Muscle layer of duodenum (tissue), 2 donors: ENCODE data around the gene EIF4G2.

Source experiments
- H3K27ac ChIP-seq: one replicate; pipeline ENCODE4 v1.7.0; 2013; ENCODE audit warnings: mild to moderate bottlenecking, low read length
- H3K27me3 ChIP-seq: one replicate; pipeline ENCODE4 v1.7.0; 2013; ENCODE audit warnings: low read depth, mild to moderate bottlenecking, control low read depth, low read length
- H3K36me3 ChIP-seq, 2 donors: one replicate each; pipeline ENCODE4 v1.7.0; 2013; ENCODE audit warnings: low read length in 2 of 2, control low read depth in 1 of 2, mild to moderate bottlenecking in 1 of 2; ENCODE audit not compliant: insufficient read depth in 2 of 2, control insufficient read depth in 1 of 2
- H3K4me1 ChIP-seq, 2 donors: one replicate each; pipeline ENCODE4 v1.7.0; 2013; ENCODE audit warnings: low read length in 2 of 2, mild to moderate bottlenecking in 2 of 2, control low read depth in 1 of 2, moderate library complexity in 1 of 2; ENCODE audit not compliant: insufficient read depth in 2 of 2, control insufficient read depth in 1 of 2
- H3K4me3 ChIP-seq, 2 donors: one replicate each; pipeline ENCODE4 v1.7.0; 2013; ENCODE audit warnings: low read length in 2 of 2, low read depth in 1 of 2, mild to moderate bottlenecking in 1 of 2
- H3K9me3 ChIP-seq, 2 donors: one replicate each; pipeline ENCODE4 v1.7.0; 2013; ENCODE audit warnings: low read length in 2 of 2, control low read depth in 1 of 2, mild to moderate bottlenecking in 1 of 2; ENCODE audit not compliant: control insufficient read depth in 1 of 2
- donor health status: healthy.

EIF4G2 gene

DNA sequence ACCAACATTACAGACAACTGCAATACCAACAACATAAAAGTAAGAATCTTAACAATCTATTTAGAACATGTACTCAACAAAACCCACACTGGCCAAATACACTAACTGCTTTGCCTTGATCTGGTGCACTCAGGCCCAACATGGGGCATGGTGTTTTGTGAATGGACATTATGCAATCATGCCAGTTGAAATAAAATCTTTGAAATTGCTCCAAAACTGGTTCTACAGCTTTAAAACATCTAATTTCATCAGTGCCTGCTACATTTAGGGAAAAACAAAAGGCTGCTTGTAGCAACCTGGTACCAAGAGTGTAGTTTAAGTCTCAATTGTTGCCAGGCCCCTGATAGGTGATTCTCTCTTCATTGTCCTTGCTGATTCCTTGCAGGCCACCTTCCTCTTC lies 61.0 kb downstream of the EIF4G2 start:
- Histone ChIP-seq H3K9me3 (no peaks in the 10 kb centered on the region), H3K27ac (no peak overlapping the region), H3K27me3 (no peaks in the 10 kb centered on the region), H3K36me3 (no peaks in the 10 kb centered on the region), H3K4me3 (no peak overlapping the region), H3K4me1 (peaks cover 0 to 9% of the 10 kb centered on the region in 2 donors)
